ENCODE results near the gene ETNK1.
A peak's percentile ranks its signal among the peaks of the same experiment; 100 is the strongest.

ETNK1 gene

DNA sequence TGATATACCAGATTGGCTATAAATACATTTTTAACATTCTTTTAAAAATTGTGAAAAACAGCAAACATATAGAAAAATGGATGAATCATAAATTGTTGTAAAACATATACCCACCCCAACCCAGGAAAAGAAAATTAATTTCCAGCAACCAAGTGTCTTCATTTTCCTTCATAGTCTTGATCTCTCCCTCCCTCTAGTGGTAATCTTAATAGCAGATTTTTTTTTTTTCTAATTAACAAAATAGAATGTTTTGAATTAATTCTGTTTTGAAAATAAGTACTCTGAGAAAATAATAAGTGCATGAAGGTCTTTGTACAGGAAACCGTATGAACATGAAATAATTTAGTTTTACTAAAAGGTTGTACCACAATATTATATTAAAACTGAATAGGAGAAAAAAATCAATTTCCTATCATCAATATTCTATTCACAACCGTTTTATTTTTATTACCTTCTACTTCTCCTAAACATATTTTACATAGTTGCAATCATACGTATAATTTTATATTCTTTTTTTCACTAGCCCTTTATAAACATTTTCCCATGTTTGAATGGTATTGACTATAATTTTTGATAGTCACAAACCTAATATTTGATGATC is 7.0 kb downstream of the ETNK1 start:
- intact Hi-C loops (cut with DNase I), result no loop called here
- no peak for DNase-seq

DNA sequence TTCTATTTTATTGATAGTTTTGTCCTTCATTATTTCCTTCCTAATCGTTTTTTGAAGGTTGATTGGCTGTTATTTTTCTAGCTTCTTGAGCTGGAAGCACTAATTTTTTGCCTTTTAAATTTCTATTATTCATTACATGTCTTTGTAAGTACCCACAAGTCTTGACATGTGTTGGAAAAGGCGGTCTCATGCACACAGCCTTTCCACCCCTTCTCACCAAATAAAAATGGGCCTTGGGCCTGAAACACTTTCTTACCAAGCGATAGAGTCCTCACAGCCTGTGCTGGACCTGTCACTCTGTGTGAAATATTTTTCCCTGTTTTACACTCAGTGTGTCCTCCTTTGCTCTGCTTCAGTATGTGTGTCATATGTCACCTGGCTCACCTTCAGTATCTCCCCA is 9.9 kb downstream of the ETNK1 start:
- intact Hi-C loops (cut with DNase I), result no loop called here
- no peak for DNase-seq

DNA sequence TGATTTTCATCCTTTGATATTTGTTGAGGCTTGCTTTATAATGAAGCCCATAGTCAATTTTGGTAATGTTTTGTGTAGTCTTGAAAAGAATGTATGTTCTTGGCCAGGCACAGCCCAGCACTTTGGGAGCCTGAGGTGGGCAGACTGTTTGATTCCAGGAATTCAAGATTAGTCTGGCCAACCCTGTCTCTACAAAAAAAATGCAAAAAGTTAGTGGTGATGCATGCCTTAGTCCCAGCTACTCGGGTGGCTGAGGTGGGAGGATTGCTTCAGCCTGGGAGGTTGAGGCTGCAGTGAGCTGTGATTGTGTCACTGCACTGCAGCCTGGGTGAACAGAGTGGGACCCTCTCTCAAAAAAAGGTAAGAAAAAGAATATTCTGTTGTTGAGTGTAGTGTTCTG is 10.8 kb downstream of the ETNK1 start:
- intact Hi-C loops (cut with DNase I), result no loop called here

DNA sequence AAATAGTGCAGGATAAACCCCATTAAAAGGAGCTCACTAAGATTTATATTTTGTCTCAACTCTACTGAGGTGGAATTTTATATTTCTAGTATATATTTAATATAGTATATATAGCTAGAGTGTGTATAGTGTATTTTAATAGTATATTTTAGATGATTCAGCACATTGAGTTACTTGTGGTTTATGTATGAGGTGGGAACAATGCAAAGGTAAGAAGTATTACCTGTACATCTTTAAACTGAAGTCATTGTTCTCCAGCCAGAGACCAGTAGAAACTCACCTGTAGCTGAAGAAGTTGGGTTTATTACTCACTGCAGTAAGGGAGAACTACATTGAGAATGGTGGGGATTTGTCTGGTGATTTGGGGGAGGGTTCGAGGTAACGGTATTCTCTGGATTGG is 15.9 kb downstream of the ETNK1 start:
- no peak for DNase-seq
- intact Hi-C loops (cut with DNase I), result no loop called here

More for the DNA sequence above, 10.8 kb downstream of the ETNK1 start:
- no peak for DNase-seq

DNA sequence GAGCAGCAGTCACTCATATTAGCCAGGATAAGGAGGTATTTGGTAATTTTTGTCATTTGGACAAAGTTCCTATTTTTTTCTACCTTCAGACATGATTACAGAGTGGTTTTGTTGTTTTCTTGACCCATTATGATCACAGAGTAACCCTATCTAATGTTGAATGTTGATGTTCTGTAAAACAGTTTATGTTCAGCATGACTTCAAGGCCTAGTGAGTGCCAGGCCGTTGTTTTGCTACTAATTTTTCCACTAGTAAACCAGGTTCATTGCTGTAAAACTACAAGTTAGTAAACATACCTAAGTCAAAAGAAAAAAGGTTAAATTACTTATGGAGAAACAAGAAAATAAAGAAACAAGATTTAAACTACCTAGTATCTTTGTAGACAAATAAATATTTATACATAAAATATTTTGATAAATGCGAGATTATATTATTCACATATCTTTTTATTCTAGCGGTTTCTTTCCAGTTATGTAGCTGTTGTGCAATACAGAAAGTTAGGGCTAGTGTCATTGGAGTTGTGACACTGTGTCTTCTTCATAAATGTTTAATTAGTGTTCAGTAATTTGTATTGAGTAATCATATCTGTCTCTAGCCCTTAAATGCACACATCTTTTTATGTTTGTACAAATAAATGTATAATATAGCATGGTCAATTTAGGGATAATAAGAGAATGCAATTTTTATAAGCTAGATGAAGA is 16.5 kb downstream of the ETNK1 start:
- DNase-seq, result no peak
- intact Hi-C loops (cut with DNase I), result no loop called here

DNA sequence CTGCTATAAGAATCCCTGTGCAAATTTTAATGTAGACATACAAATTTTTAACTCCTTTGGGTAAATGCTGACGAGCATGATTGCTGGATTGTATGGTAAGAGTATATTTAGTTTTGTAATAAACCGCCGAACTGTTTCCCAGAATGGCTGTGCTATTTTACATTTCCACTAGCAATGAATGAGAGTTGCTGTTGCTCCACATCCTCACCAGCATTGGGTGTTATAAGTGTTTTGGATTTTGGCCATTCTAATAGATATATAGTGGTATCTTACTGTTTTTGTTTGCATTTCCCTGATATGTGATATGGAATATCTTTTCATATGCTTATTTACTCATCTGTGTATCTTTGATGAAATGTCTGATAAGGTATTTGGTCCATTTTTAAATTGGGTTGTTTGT is 23.7 kb downstream of the ETNK1 start:
- no peak for DNase-seq
- intact Hi-C loops (cut with DNase I), result no loop called here

DNA sequence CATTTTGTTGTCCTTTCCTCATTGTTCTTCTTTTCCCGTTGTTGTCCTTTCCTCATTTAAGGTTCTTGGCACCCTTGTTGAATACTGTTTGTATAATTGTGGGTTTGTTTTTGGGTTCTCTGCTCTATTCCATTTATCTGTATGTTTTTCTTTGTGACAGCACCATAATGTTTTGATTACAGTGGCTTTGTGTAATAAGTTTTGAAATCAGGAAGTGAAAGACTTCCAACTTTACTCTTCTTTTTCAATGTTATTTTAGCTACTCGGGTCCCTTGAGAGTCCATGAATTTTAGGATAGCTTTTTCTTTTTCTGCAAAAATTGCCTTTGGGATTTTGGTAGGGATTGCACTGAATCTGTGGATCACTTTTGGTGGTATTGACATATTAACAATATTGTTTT is 28.1 kb downstream of the ETNK1 start:
- intact Hi-C loops (cut with DNase I), result no loop called here
- no peak for DNase-seq

DNA sequence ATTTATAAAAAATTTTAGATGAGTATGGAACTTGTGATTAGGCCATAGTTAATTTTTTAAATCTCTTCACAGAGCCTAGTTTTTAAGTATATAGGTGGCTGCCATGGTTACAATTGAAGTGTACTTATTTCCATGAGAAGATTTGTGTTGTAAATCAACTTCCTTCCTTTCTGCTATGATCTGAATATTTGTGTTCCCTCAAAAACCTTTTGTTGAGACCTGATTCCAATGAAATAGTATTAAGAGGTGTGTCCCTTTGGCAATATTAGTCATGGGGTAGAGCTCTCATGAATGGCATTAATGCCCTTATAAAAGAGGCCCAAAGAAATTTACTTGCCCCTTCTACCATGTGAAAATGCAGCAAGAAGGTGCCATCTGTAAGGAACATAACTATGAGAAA is 28.8 kb downstream of the ETNK1 start:
- intact Hi-C loops (cut with DNase I), result no loop called here
- no peak for DNase-seq

DNA sequence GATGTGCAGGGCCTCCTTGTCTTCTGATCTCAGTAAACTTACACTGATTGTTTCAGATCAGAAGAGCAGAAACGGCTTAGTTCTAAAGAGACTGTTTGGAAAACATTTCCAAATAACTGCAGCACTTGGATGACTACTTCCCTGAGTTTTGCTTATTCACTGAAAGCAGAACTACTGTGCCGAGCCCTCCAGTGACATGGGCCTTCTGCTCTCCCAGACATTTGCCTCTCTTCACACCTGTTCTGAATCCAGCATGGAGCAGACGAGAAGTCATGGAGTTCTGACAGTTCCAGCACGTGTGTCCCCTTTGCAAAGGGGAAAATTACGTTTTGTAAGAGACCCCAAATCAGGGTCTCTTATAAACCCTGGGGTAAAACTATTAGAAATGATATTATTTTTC is 31.4 kb downstream of the ETNK1 start:
- intact Hi-C loops (cut with DNase I), result no loop called here
- no peak for DNase-seq

DNA sequence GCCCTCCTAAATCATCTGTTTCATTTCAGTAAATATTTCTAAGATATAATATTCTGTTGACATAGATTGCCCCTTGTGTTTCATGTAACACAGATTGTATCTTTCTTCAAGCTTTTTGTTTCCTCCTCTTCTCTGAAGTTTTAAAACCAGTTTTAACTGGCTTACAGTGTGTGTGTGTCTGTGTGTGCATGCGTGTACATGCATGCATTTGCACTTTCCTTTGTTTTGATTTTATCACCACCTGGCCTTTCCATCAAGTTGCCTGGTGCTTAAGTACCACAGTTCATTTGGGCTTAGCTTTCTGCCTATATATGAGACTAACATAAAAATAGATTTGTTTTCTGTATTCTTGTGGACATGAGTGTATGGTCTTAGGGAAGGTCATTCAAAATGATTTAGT is 31.9 kb downstream of the ETNK1 start:
- DNase-seq, result no peak

DNA sequence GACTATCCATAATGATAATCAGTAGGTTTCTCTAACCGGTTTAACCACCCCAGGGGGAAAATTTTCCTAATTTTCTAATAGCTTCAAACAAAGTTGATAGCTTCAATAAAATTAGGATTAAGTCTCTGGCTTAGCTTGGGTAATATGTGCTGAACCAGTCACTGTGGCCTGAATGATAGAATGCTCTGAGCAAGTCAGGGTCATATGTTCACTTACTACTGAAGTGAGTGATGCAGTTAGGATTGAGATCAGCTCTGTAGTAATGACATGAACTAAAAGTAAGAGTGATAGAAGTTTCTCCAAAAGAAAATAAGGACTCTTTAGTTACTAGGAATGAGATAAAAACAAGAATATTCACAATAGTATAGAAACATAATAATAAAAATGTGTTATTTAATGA is 32.6 kb downstream of the ETNK1 start:
- no peak for DNase-seq

More for the DNA sequence above, 31.9 kb downstream of the ETNK1 start:
- intact Hi-C loops (cut with DNase I), result no loop called here

DNA sequence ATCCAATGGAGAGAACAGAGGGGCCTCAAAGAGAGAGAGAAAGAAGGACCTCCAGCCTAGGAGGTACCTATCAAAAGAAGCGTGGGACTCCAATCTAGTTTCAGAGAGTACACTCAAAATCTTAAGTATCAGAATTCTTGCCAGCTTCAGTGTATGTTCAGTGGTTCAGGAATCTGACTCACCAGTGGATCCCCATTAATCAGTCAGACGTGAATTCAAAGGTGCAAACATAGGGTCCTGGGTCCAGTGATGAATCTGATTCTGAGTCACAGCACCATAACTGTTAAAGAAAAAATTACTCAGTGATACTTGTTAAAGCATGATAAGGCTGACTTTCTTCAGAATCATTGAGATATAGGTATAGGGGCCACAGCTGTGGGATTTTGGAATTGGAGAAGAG is 33.2 kb downstream of the ETNK1 start:
- intact Hi-C loops (cut with DNase I), result no loop called here

More for the DNA sequence above, 32.6 kb downstream of the ETNK1 start:
- intact Hi-C loops (cut with DNase I), result no loop called here

DNA sequence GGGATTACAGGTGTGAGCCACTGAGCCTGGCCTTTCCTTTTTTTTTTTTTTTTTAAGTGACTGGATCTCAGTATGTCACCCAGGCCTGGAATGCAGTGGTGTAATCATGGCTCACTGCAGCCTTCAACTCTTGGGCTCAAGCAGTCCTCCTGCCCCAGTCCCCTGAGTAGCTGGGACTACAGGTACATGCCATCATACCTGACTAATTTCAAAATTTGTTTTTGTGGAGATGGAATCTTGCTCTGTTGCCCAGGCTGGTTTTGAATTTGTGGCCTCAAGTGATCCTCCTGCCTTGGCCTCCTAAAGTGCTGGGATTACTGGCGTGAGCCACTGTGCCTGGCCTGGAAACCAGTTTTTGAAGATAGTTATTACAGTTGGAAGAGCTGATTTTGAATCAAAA is 37.4 kb downstream of the ETNK1 start:
- DNase-seq, result peak in 1 of 10 donors; percentile 48
- intact Hi-C loops (cut with DNase I), result no loop called here

More for the DNA sequence above, 33.2 kb downstream of the ETNK1 start:
- no peak for DNase-seq

DNA sequence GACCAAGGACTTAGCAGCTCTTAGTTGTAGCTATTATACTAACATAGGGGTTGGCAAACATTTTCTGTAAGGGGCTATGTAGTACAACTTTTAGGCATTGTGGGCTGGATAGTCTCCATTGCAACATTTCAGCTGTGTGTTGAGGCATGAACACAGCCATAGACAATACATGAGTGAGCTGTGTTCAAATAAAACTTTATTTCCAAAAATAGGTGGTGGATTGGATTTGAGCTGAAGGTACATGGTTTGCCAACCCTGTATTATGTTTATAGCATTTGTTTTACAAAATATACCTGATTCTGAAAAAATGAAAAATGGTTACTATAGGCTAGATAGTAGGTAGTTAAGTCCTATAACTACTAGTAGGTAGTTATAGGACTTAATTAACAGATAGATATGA is 40.5 kb downstream of the ETNK1 start:
- intact Hi-C loops (cut with DNase I), result no loop called here
- no peak for DNase-seq

DNA sequence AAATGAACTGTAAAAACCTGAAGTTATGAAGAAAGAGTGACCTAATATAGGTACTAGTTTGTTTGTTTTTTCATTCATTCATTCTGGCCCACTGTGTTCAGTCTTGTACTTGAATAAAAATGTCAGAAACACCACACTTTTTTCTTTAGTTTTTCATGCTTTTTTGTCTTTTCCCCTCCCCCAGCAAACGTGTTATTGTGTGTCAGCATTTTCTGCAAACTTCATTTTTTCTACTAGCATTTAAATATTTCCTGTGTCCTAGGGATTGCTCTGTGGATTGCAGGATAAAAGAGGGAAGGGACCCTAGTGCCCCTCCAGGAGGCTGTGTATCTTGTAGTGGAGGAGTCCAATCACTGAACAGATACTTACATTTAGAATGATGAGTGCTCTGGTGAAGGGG is 42.2 kb downstream of the ETNK1 start:
- intact Hi-C loops (cut with DNase I), result no loop called here
- DNase-seq, result no peak

DNA sequence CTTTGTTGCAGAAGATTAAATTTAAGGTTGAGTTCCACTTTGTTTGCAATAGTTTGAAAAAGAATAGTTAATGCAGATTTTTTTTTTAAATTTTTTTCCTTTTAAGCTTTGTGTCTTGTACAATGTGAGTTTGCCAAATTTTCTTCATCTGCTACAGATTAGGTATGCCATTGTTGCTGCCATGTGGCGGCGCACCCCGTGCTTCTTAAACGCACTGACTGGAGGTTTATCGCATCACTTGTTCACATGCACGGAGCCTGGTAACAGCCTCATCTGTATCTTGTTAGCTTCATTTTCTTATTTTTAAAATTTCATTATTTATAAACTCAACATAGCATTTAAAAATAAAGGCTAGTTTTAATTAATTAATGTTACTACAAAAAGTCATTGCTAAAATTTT is 43.5 kb downstream of the ETNK1 start:
- no peak for DNase-seq
- intact Hi-C loops (cut with DNase I), result no loop called here

DNA sequence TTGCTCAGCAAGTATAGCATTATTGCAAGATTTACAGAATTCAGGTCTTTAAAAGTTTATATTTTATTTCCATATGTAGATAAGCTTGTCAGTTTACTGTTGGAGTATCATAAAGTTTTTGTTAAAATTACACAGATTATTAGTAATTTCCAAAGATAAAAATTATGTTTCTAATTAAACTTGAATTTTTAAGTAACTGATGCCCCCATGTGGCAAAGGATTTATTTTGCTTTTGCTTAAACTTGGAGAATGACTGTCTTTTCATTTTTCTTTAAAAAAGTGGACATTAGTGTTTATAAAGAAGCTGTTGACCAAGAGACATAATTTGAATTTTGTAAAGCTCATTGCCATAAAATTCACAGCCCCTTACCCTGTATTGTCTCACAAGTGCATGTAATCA is 45.8 kb downstream of the ETNK1 start:
- no peak for DNase-seq
- intact Hi-C loops (cut with DNase I), result no loop called here

DNA sequence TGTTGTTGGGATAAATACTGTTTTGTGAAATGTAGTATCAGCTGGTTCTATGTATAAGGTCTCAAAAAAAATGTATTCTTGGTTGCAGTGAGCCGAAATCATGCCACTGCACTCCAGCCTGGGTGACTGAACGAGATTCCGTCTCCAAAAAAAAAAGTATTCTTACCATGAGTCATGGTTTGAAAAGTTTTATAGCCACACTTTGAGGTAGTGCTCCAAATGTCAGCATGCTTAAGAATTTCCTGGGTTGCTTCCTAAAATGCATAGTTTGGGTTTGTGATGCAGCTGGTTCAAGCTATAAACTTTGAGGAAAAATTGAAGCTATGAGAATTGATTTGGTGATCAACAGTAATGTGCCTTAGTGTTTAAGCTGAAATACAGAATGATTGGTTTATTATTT is 48.0 kb downstream of the ETNK1 start:
- DNase-seq, result no peak

DNA sequence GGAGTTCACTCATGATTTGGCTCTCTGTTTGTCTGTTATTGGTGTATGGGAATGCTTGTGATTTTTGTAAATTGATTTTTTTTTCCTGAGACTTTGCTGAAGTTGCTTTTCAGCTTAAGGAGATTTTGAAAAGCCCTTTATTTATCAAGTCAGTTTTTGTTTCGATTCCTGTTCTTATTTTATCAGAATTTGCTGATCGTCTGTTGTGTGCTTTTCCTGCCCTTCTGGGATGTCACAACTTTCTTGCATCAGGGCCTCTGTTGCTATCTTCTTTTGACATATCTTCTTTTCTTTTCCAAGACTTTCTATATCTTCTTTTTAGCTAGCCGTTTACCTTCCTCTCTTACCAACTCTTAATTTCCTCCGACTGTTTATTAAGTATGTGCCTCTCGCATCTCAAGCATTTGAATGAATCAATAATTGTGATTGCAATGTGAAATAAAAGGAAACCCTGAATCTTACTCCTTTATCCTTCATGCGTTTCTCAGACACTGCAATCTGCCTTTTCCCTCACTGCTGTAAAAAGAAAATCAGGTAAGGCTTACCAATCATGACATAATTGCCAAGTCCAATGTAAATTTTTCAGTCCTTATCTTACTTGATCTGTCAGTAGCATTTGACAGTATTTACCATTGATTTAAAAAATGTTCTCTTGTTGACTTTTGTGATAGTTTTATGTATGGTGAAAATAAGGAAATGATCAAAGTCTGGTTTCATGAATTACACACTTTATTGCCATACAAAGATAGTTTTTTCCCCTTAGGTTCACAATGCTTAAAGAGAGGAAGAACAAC is 53.0 kb downstream of the ETNK1 start:
- intact Hi-C loops (cut with DNase I), result no loop called here
- DNase-seq, result no peak

More for the DNA sequence above, 48.0 kb downstream of the ETNK1 start:
- intact Hi-C loops (cut with DNase I), result no loop called here

DNA sequence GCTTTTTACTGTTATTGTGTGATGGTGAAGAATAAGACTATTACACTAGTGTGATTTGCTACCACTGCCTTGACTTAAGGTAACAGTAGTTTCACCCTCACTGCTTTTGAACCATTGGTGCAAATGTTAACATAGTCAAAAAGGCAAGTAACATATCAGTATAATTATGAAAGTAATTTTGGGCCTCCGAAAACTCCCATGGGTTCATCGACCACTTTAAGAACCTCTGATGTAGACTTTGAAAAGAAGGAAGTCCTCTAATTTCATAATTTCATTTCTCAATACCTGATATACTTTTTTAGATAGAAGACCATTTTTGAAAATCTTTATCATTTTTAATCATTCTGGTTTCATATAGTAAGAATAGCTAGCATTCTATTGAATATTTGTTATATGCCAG is 57.7 kb downstream of the ETNK1 start:
- no peak for DNase-seq
- intact Hi-C loops (cut with DNase I), result no loop called here

DNA sequence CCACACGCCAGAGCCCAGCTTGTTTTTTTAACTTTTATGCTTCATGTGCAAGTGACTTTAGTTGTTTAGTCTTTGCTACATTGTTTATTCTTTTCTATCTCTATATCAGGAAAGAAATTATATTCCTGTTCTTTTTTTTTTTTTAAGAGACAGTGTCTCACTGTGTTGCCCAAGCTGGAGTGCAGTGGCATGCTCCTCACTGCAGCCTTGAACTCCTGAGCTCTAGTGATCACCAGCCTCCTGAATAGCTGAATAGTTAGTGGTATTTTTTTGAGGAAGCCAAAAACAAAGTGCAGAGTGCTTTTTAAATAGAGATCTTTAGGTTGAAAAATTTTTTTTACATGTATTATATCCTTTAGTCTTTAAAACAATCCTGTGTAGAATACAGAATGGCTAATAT is 58.2 kb downstream of the ETNK1 start:
- DNase-seq, result no peak
- intact Hi-C loops (cut with DNase I), result no loop called here
